ENCODE measurements around the gene ZMYND19. TPM values are rescaled to one million over a fixed set of nuclear protein-coding genes. Genes with fewer than 3 reads are reported as not detected.

The ZMYND19 gene
- total and polyA plus RNA-seq, 4 experiments from 2014 or later: 3.6 to 29.1 (median 20.2) TPM

DNA sequence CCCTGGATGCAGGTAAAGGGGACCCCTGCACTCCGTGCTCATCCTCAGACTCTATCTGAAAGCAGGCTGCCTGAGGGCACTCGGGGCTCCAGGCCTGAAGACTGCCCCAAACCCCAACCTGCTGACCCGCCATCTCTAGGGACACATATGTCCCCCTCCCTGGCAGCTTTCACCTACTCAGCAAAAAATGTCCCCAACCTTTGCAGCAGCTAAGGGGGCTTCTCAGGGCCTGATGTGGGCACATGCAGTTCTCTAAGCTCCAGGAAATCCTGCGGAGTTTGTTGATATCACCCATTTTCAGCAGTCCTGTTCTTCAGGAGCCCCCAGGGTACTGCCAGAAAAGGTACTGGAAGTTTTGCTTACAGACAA is 9.4 kb downstream of the ZMYND19 start:
- Mint-ChIP-seq H3K9me3 (no peaks in the 10 kb centered on the region), H3K4me1 (peaks cover 12 to 33% (median 19%) of the 10 kb centered on the region in 4 donors), H3K27ac (no peak overlapping the region), H3K4me3 (peak overlapping the region in 2 of 8 donors; percentile 10 to 15), H3K36me3 (peaks cover 4 to 25% of the 10 kb centered on the region in 2 donors), H3K27me3 (no peaks in the 10 kb centered on the region)
- no peaks in the 10 kb centered on the region for H3K9me3 ChIP-seq (ENCODE audit: control insufficient read depth in 1 of 2, low read length in 2 of 2)
- ChIA-PET POLR2A (ENCODE audit: partially characterized antibody) (interaction anchor here (1.3 kb wide), 1 partner anchor 10 kb away, joined by 3 read pairs; the partner anchor contains the start of gene ZMYND19), CTCF (ENCODE audit: partially characterized antibody) (no interaction called here)
- no peak for DNase-seq
- H3K36me3 ChIP-seq (ENCODE audit: insufficient read depth, low read length): peaks cover 4% of the 10 kb centered on the region
- intact Hi-C loops (cut with micrococcal nuclease): no loop called here
- no peak overlapping the region for H3K27ac ChIP-seq (ENCODE audit: low read depth, low read length)
- peaks cover 29% of the 10 kb centered on the region for H3K4me1 ChIP-seq (ENCODE audit: insufficient read depth, low read length)
- H3K27me3 ChIP-seq (ENCODE audit: insufficient read depth, low read length): no peaks in the 10 kb centered on the region
- no peak overlapping the region for H3K4me3 ChIP-seq (ENCODE audit: low read length in 2 of 2)

GRCh38 chr9:137580209-137580953 is 9.9 kb downstream of the ZMYND19 start:
- Mint-ChIP-seq H3K4me3 (peak overlapping the region in 1 of 8 donors; percentile 15), H3K27ac (no peak overlapping the region), H3K36me3 (peaks cover 7 to 29% of the 10 kb centered on the region in 2 donors), H3K9me3 (no peaks in the 10 kb centered on the region), H3K4me1 (peaks cover 15 to 39% (median 24%) of the 10 kb centered on the region in 4 donors), H3K27me3 (no peaks in the 10 kb centered on the region)
- intact Hi-C loops (cut with micrococcal nuclease): no loop called here
- Histone ChIP-seq H3K4me3 (ENCODE audit: low read length in 2 of 2) (no peak overlapping the region), H3K9me3 (ENCODE audit: control insufficient read depth in 1 of 2, low read length in 2 of 2) (no peaks in the 10 kb centered on the region), H3K27ac (ENCODE audit: low read depth, low read length) (no peak overlapping the region), H3K27me3 (ENCODE audit: insufficient read depth, low read length) (no peaks in the 10 kb centered on the region), H3K4me1 (ENCODE audit: insufficient read depth, low read length) (peaks cover 34% of the 10 kb centered on the region), H3K36me3 (ENCODE audit: insufficient read depth, low read length) (peaks cover 10% of the 10 kb centered on the region)
- no peak for DNase-seq
- POLR2A ChIA-PET (ENCODE audit: partially characterized antibody): interaction anchor here (1.3 kb wide), 1 partner anchor 10 kb away, joined by 3 read pairs; the partner anchor contains the start of gene ZMYND19
- CTCF ChIA-PET (ENCODE audit: partially characterized antibody): interaction anchor here (1.1 to 2.4 kb wide), 4 partner anchors 8 to 28 kb away, joined by 3 to 10 read pairs (median 4); partner anchors contain the start of gene MRPL41

- intact Hi-C loops (cut with micrococcal nuclease): loop anchor here (1.0 kb wide), 2 partner anchors 11 to 26 kb away; partner anchors contain the start of genes ARRDC1 and ZMYND19
- H3K4me1 Mint-ChIP-seq: peaks cover 15 to 45% (median 27%) of the 10 kb centered on the region in 4 donors
- H3K36me3 ChIP-seq (ENCODE audit: insufficient read depth, low read length): peaks cover 21% of the 10 kb centered on the region
- no peaks in the 10 kb centered on the region for H3K9me3 Mint-ChIP-seq
- no peak for DNase-seq
- no peaks in the 10 kb centered on the region for H3K27me3 Mint-ChIP-seq
- peak overlapping the region; percentile 78 to 87 (median 82) for H3K4me3 Mint-ChIP-seq
- H3K36me3 Mint-ChIP-seq: peaks cover 8 to 38% of the 10 kb centered on the region in 2 donors
- H3K27ac ChIP-seq (ENCODE audit: low read depth, low read length): peak overlapping the region; percentile 78
- no peaks in the 10 kb centered on the region for H3K27me3 ChIP-seq (ENCODE audit: insufficient read depth, low read length)
- CTCF ChIA-PET (ENCODE audit: partially characterized antibody): interaction anchor here (0.6 to 2.4 kb wide), 11 partner anchors 10 to 1621 kb away, joined by 3 to 10 read pairs (median 3); partner anchors contain the start of genes ARRDC1, MRPL41 and PNPLA7
- peak overlapping the region; percentile 47 to 86 for H3K4me3 ChIP-seq (ENCODE audit: low read length in 2 of 2)
- peaks cover 37% of the 10 kb centered on the region for H3K4me1 ChIP-seq (ENCODE audit: insufficient read depth, low read length)
- peak overlapping the region in 5 of 7 donors; percentile 22 to 68 (median 42) for H3K27ac Mint-ChIP-seq
- POLR2A ChIA-PET (ENCODE audit: partially characterized antibody): interaction anchor here (0.7 to 3.7 kb wide), 6 partner anchors 9 to 147 kb away, joined by 3 to 38 read pairs (median 12); partner anchors contain the start of genes ARRDC1, EHMT1, MRPL41 and PNPLA7
- no peaks in the 10 kb centered on the region for H3K9me3 ChIP-seq (ENCODE audit: control insufficient read depth in 1 of 2, low read length in 2 of 2)
Observed at GRCh38 chr9:137579259-137579604, 11.1 kb downstream of the ZMYND19 start.

GRCh38 chr9:137578518-137579258 is 11.6 kb downstream of the ZMYND19 start, which contains the start of gene DPH7:
Gene DPH7, minus strand, starts transcription at chr9:137578925. Its CDS starts 148 bp downstream, at chr9:137578777.
- Mint-ChIP-seq H3K27me3 (no peaks in the 10 kb centered on the region), H3K36me3 (peaks cover 8 to 43% of the 10 kb centered on the region in 2 donors), H3K4me3 (peak within 1 kb of the TSS; percentile 78 to 87 (median 84)), H3K4me1 (peaks cover 15 to 44% (median 27%) of the 10 kb centered on the region in 4 donors), H3K9me3 (no peaks in the 10 kb centered on the region), H3K27ac (peak within 1 kb of the TSS; percentile 22 to 85 (median 70))
- Histone ChIP-seq H3K4me3 (ENCODE audit: low read length in 2 of 2) (peak within 1 kb of the TSS; percentile 47 to 86), H3K27me3 (ENCODE audit: insufficient read depth, low read length) (no peaks in the 10 kb centered on the region), H3K9me3 (ENCODE audit: control insufficient read depth in 1 of 2, low read length in 2 of 2) (no peaks in the 10 kb centered on the region), H3K27ac (ENCODE audit: low read depth, low read length) (peak within 1 kb of the TSS; percentile 78), H3K36me3 (ENCODE audit: insufficient read depth, low read length) (peaks cover 25% of the 10 kb centered on the region), H3K4me1 (ENCODE audit: insufficient read depth, low read length) (peaks cover 37% of the 10 kb centered on the region)
- peak; percentile 91 to 93 (median 92) for DNase-seq
- intact Hi-C loops (cut with micrococcal nuclease): loop anchor here (1.0 kb wide), 3 partner anchors 12 to 27 kb away; partner anchors contain the start of genes ARRDC1, MRPL41 and ZMYND19
- POLR2A ChIA-PET (ENCODE audit: partially characterized antibody): interaction anchor here (0.7 to 3.7 kb wide), 7 partner anchors 9 to 147 kb away, joined by 3 to 38 read pairs (median 8); partner anchors contain the start of genes ARRDC1, EHMT1, MRPL41 and PNPLA7
- CTCF ChIA-PET (ENCODE audit: partially characterized antibody): interaction anchor here (0.6 to 2.4 kb wide), 11 partner anchors 10 to 1620 kb away, joined by 3 to 10 read pairs (median 3); partner anchors contain the start of genes ARRDC1, MRPL41 and PNPLA7

DNA sequence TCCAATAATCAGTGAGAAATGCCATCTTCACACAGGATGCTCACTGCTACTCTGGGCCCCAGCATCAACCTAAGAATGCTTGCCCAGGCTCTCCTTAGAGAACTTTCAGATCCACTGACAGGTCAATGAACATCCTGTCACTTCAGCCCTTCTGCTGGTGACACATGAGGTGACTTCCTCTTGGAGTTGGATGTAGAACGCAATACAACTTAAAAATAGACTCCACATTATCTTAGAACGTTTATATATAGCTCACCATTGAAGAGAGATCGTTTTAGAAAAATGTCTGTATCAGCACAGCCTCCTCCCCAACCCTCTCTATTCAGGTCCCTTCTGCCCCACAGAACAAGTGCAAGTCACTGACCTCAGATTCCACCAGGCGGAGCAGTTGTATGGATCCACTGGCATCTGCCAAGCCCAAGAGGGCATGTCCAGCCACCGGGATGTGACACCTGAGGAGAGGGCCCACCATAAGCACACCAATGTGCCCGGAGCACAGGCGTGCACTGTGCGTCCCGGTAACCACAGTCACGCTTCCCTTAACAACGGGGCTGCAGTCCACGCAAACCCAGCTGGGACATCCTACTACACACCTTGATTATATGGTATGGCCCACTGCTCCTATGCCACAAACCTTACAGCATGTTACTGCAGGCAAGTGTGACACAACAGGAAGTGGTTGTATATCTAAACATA is 14.4 kb downstream of the ZMYND19 start:
- Histone ChIP-seq H3K4me1 (ENCODE audit: insufficient read depth, low read length) (peaks cover 37% of the 10 kb centered on the region), H3K27me3 (ENCODE audit: insufficient read depth, low read length) (no peaks in the 10 kb centered on the region), H3K27ac (ENCODE audit: low read depth, low read length) (no peak overlapping the region), H3K9me3 (ENCODE audit: control insufficient read depth in 1 of 2, low read length in 2 of 2) (no peaks in the 10 kb centered on the region), H3K36me3 (ENCODE audit: insufficient read depth, low read length) (peaks cover 36% of the 10 kb centered on the region), H3K4me3 (ENCODE audit: low read length in 2 of 2) (no peak overlapping the region)
- Mint-ChIP-seq H3K27ac (peak overlapping the region in 5 of 7 donors; percentile 43 to 75 (median 51)), H3K4me3 (peak overlapping the region; percentile 5 to 67 (median 41)), H3K27me3 (no peaks in the 10 kb centered on the region), H3K36me3 (peaks cover 16 to 41% of the 10 kb centered on the region in 2 donors), H3K4me1 (peaks cover 17 to 39% (median 27%) of the 10 kb centered on the region in 4 donors), H3K9me3 (no peaks in the 10 kb centered on the region)
- no peak for DNase-seq
- intact Hi-C loops (cut with micrococcal nuclease): no loop called here
- POLR2A ChIA-PET (ENCODE audit: partially characterized antibody): interaction anchor here (1.5 to 3.7 kb wide), 2 partner anchors 24 to 43 kb away, joined by 5 to 26 read pairs; partner anchors contain the start of genes EHMT1 and MRPL41
- CTCF ChIA-PET (ENCODE audit: partially characterized antibody): no interaction called here

- Mint-ChIP-seq H3K4me3 (peak overlapping the region in 1 of 8 donors; percentile 20), H3K4me1 (peaks cover 18 to 44% (median 31%) of the 10 kb centered on the region in 4 donors), H3K36me3 (peaks cover 21 to 44% of the 10 kb centered on the region in 2 donors), H3K9me3 (no peaks in the 10 kb centered on the region), H3K27ac (peak overlapping the region in 5 of 7 donors; percentile 43 to 75 (median 57)), H3K27me3 (no peaks in the 10 kb centered on the region)
- peaks cover 37% of the 10 kb centered on the region for H3K4me1 ChIP-seq (ENCODE audit: insufficient read depth, low read length)
- H3K27me3 ChIP-seq (ENCODE audit: insufficient read depth, low read length): no peaks in the 10 kb centered on the region
- ChIA-PET POLR2A (ENCODE audit: partially characterized antibody) (interaction anchor here (1.5 kb wide), 1 partner anchor 23 kb away, joined by 5 read pairs; the partner anchor contains the start of gene MRPL41), CTCF (ENCODE audit: partially characterized antibody) (no interaction called here)
- no peak for DNase-seq
- intact Hi-C loops (cut with micrococcal nuclease): no loop called here
- H3K4me3 ChIP-seq (ENCODE audit: low read length in 2 of 2): no peak overlapping the region
- peaks cover 36% of the 10 kb centered on the region for H3K36me3 ChIP-seq (ENCODE audit: insufficient read depth, low read length)
- H3K27ac ChIP-seq (ENCODE audit: low read depth, low read length): no peak overlapping the region
- no peaks in the 10 kb centered on the region for H3K9me3 ChIP-seq (ENCODE audit: control insufficient read depth in 1 of 2, low read length in 2 of 2)
Observed at GRCh38 chr9:137575364-137575715, 15.0 kb downstream of the ZMYND19 start.

All from CD4-positive, alpha-beta memory T cell (primary cell).